Ishikawa (cell line): ENCODE measurements around the gene ACTR3.

Experiments used
- CEBPB ChIP-seq: IDR thresholded peaks from 2 replicates; pipeline ENCODE4 v1.6.1; 2012
- CREB1 ChIP-seq: IDR thresholded peaks from 2 replicates; pipeline ENCODE4 v1.6.1; 2012; ENCODE audit warnings: low read depth
- EGR1 ChIP-seq: IDR thresholded peaks from 2 replicates; pipeline ENCODE4 v1.6.1; 2012
- EP300 ChIP-seq: IDR thresholded peaks from 2 replicates; pipeline ENCODE4 v1.6.1; 2012; ENCODE audit warnings: borderline replicate concordance
- FOXM1 ChIP-seq: IDR thresholded peaks from 2 replicates; pipeline ENCODE4 v1.6.1; 2012; ENCODE audit warnings: low read depth, borderline replicate concordance
- NFIC ChIP-seq: IDR thresholded peaks from 2 replicates; pipeline ENCODE4 v1.6.1; 2012
- RAD21 ChIP-seq: IDR thresholded peaks from 2 replicates; pipeline ENCODE4 v1.6.1; 2012; ENCODE audit warnings: low read depth
- TAF1 ChIP-seq: IDR thresholded peaks from 2 replicates; pipeline ENCODE4 v1.6.1; 2012; ENCODE audit warnings: low read depth, mild to moderate bottlenecking
- TCF12 ChIP-seq: IDR thresholded peaks from 2 replicates; pipeline ENCODE4 v1.6.1; 2012; ENCODE audit warnings: low read depth
- TEAD4 ChIP-seq: IDR thresholded peaks from 2 replicates; pipeline ENCODE4 v1.6.1; 2012
- YY1 ChIP-seq: IDR thresholded peaks from 2 replicates; pipeline ENCODE4 v1.6.1; 2012; ENCODE audit warnings: low read depth
- ZBTB7A ChIP-seq: IDR thresholded peaks from 2 replicates; pipeline ENCODE4 v1.6.1; 2012; ENCODE audit warnings: low read depth
- TF ChIP-seq, protein P1 (sequence below): IDR thresholded peaks from 2 replicates; pipeline ENCODE4 v1.6.1; 2012
- TF ChIP-seq, protein P2 (sequence below): IDR thresholded peaks from 2 replicates; pipeline ENCODE4 v1.6.1; 2012; ENCODE audit warnings: low read depth, mild to moderate bottlenecking
- TF ChIP-seq, protein P3 (sequence below): IDR thresholded peaks from 2 replicates; pipeline ENCODE4 v1.6.1; 2012

ACTR3 gene

GRCh38 chr2:113901943-113902342, 12.1 kb downstream of the ACTR3 start:
- no peak for TF ChIP-seq FOXM1
- TF ChIP-seq, protein P1, sequence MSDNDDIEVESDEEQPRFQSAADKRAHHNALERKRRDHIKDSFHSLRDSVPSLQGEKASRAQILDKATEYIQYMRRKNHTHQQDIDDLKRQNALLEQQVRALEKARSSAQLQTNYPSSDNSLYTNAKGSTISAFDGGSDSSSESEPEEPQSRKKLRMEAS: no peak
- TF ChIP-seq EGR1: no peak
- TF ChIP-seq TAF1: no peak
- TF ChIP-seq TEAD4: no peak
- TF ChIP-seq RAD21: no peak
- TF ChIP-seq NFIC: no peak
- TF ChIP-seq, protein P2, sequence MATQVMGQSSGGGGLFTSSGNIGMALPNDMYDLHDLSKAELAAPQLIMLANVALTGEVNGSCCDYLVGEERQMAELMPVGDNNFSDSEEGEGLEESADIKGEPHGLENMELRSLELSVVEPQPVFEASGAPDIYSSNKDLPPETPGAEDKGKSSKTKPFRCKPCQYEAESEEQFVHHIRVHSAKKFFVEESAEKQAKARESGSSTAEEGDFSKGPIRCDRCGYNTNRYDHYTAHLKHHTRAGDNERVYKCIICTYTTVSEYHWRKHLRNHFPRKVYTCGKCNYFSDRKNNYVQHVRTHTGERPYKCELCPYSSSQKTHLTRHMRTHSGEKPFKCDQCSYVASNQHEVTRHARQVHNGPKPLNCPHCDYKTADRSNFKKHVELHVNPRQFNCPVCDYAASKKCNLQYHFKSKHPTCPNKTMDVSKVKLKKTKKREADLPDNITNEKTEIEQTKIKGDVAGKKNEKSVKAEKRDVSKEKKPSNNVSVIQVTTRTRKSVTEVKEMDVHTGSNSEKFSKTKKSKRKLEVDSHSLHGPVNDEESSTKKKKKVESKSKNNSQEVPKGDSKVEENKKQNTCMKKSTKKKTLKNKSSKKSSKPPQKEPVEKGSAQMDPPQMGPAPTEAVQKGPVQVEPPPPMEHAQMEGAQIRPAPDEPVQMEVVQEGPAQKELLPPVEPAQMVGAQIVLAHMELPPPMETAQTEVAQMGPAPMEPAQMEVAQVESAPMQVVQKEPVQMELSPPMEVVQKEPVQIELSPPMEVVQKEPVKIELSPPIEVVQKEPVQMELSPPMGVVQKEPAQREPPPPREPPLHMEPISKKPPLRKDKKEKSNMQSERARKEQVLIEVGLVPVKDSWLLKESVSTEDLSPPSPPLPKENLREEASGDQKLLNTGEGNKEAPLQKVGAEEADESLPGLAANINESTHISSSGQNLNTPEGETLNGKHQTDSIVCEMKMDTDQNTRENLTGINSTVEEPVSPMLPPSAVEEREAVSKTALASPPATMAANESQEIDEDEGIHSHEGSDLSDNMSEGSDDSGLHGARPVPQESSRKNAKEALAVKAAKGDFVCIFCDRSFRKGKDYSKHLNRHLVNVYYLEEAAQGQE: no peak

- TF ChIP-seq EP300 (no peak), TAF1 (no peak), TCF12 (no peak)
Observed at GRCh38 chr2:113905886-113906285, 16.0 kb downstream of the ACTR3 start.

GRCh38 chr2:113906647-113907046, 16.8 kb downstream of the ACTR3 start:
- TF ChIP-seq RAD21 (no peak), TEAD4 (no peak), EGR1 (no peak), CEBPB (no peak), FOXM1 (no peak), NFIC (no peak), YY1 (no peak)

DNA sequence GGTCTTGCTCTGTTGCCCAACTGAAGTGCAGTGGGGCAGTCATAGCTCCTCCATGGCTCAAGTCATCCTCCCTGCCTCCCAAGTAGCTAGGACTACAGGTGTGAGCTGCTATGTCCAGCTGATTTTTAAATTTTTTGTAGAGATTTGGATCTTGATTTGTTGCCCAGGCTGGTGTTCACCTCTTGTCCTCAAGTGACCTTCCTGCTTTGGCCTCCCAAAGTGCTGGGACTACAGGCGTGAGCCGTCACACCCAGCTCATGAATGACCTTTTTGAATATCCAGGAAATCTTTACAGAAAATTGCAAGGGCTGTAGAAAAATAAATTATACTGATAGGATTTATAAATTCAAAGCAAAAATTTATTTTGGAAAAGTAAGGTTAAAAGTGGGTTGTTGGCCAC, 17.4 kb downstream of the ACTR3 start:
- no peak for TF ChIP-seq NFIC
- TF ChIP-seq YY1: no peak
- TF ChIP-seq, protein P2: no peak
- no peak for TF ChIP-seq TAF1
- no peak for TF ChIP-seq FOXM1
- TF ChIP-seq, protein P1: no peak
- TF ChIP-seq TCF12: no peak
- no peak for TF ChIP-seq CEBPB
- no peak for TF ChIP-seq EP300
- no peak for TF ChIP-seq CREB1
- TF ChIP-seq RAD21: no peak
- TF ChIP-seq, protein P3, sequence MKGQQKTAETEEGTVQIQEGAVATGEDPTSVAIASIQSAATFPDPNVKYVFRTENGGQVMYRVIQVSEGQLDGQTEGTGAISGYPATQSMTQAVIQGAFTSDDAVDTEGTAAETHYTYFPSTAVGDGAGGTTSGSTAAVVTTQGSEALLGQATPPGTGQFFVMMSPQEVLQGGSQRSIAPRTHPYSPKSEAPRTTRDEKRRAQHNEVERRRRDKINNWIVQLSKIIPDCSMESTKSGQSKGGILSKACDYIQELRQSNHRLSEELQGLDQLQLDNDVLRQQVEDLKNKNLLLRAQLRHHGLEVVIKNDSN: no peak
- TF ChIP-seq TEAD4: no peak
- TF ChIP-seq EGR1: no peak

GRCh38 chr2:113910110-113910717, 20.3 kb downstream of the ACTR3 start:
- TF ChIP-seq CREB1: no peak

GRCh38 chr2:113910967-113911678, 21.2 kb downstream of the ACTR3 start:
- no peak for TF ChIP-seq ZBTB7A
- TF ChIP-seq, protein P2: no peak
- TF ChIP-seq TEAD4: no peak
- TF ChIP-seq EGR1: no peak
- TF ChIP-seq CREB1: no peak
- TF ChIP-seq CEBPB: no peak
- TF ChIP-seq, protein P3: no peak
- TF ChIP-seq EP300: no peak
- TF ChIP-seq TAF1: no peak
- TF ChIP-seq, protein P1: no peak
- no peak for TF ChIP-seq FOXM1
- no peak for TF ChIP-seq RAD21
- no peak for TF ChIP-seq TCF12
- no peak for TF ChIP-seq NFIC
- no peak for TF ChIP-seq YY1
